ENCODE results near the gene MAP1LC3B2.

MAP1LC3B2 gene

DNA sequence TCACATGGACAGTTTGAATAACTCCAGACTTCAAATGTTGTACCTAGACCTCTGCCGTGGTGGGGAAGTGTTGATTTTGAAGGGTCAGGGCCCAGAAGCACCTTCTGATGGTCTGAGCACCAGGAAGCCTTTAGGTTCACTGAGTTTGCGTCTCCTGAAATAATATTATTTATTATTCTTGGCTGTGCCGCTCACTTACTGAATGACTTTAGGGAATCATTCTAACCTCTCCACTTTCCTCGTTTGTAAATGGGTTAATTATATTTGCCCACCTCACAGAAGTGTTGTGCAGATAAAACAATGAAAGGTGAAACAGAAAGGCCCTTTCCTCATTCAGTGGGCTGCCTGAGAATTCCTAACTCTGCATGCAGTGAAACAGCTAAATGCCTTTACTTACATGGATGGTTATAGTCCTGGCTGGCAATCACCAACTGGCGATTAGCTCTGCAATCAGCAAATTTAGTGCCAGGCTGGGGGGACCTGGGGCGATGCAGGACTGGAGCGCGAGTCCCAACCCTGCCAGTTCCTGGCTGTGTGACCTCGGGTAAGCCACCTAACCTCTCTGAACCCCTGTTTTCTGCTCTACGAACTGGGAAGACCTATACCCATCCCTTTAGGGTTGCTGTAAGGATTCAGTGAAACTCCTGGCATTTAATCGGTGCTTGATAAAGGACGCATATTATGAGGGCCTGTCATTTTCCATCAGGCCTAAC, 57.5 kb downstream of the MAP1LC3B2 start:
- no peak for DNase-seq

DNA sequence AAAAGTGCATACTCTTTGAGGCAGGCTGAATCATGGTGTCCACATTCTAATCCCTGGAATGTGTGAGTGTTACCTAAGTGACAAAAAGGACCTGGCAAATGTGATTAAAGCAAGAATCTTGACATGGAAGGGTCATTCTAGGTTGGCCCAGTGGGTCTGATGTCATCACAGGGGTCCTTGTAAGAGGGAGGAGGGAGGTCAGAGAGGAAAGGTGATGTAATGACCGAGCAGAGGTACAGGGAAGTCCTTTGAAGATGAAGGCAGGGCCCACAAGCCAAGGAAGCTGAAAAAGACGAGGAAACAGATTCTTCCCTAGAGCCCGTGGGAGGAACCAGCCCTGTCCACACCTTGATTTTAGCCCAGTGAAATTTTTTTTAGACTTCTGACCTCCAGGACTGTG, 60.1 kb downstream of the MAP1LC3B2 start:
- DNase-seq, result no peak

DNA sequence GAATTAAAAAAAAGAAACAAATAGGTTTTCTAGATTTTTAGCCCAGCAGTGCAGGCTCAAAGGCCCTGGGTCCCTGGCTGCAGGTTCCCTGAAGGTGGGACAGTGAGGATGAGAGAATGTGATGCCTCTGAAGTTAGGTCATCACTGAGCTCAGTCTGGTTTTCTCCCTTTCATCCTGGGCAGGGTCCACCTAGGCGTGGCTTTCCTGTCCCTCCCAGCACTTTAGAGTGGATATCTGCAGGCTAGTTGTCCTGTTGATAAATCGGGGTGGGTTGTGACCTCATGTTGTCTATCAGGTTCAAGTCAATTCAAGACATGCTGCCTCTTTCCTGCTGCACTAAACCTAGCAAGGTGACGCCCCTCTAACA, 60.9 kb downstream of the MAP1LC3B2 start:
- no peak for DNase-seq

- DNase-seq, result no peak
Measured at GRCh38 chr12:116620492-116621191, 61.5 kb downstream of the MAP1LC3B2 start.

DNA sequence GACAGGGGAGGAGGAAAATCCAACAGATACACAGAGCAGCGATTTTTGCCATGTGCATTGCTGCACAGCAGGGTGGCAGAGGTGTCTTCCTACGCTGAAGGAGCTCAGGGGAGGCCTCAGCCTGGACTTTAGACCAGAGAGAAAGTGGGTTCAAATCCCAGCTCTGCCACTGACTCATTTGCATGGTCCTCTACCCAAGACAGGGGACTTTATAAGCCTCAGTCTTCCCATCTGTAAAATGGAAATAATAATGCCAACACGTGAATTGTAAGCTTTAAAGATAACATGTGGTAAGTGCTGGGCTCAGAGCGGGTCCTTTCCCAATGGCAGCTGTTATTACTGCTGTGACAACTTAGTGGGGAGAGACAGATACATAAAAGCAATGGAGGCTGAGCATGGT, 62.0 kb downstream of the MAP1LC3B2 start:
- no peak for DNase-seq

- no peak for DNase-seq
Measured at GRCh38 chr12:116624516-116624915, 65.3 kb downstream of the MAP1LC3B2 start.

DNA sequence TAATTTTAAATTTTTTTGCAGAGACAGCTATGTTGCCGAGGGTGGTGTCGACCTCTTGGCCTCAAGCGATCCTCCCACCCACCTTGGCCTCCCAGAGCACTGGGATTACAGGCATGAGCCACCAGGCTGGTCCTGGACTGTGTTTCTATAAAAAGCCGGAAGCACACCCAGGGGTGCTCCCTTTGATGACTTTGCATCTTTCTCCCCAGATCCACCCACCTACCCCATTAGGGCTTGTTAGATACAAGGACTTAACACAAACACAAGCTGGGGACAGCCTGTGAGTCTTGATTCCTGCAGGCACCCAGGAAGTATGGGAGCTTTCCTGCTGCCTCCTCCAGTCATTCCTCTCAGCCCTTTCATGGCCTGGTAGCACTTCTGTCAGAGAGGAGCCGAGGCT, 67.0 kb downstream of the MAP1LC3B2 start:
- no peak for DNase-seq

All from activated CD4-positive, alpha-beta T cell treated with anti-CD3 and anti-CD28 coated beads, Interleukin-2, amount 50 U/mL, for 1 hour (primary cell).